Spinal cord (tissue), 10 donors: Measurements from ENCODE around the gene DNMBP. TPM values are rescaled to one million over a fixed set of nuclear protein-coding genes. Genes with fewer than 3 reads are reported as not detected.

Experiments used
- DNase-seq, 6 donors: peaks; one replicate each; pipeline versions ENCODE4 v3.0.0 to v3.0.0-alpha.2; 2013 to 2015; ENCODE audit warnings: low spot score in 6 of 6, low read depth in 4 of 6
- H3K27ac ChIP-seq: one replicate; pipeline ENCODE4 v1.5.1; 2013; ENCODE audit warnings: low read depth, low read length, control low read depth
- H3K27me3 ChIP-seq: one replicate; pipeline ENCODE4 v1.6.1; 2013; ENCODE audit warnings: low read length; ENCODE audit not compliant: control insufficient read depth, insufficient read depth
- H3K36me3 ChIP-seq: one replicate; pipeline ENCODE4 v1.6.1; 2013; ENCODE audit warnings: low read length; ENCODE audit not compliant: control insufficient read depth, insufficient read depth
- H3K4me1 ChIP-seq: one replicate; pipeline ENCODE4 v1.6.1; 2013; ENCODE audit warnings: low read length; ENCODE audit not compliant: control insufficient read depth, insufficient read depth
- H3K4me3 ChIP-seq: one replicate; pipeline ENCODE4 v1.5.1; 2013; ENCODE audit warnings: low read depth, low read length, control low read depth
- H3K9me3 ChIP-seq: one replicate; pipeline ENCODE4 v1.6.1; 2013; ENCODE audit warnings: low read length; ENCODE audit not compliant: control insufficient read depth, insufficient read depth
- WGBS: methylation state at CpG from one replicate; pipeline ENCODE4 v1.1.5; 2013; ENCODE audit warnings: missing lambda C conversion rate; ENCODE audit not compliant: insufficient coverage; 5-methylcytosine and 5-hydroxymethylcytosine counted together
- polyA plus RNA-seq, 2 donors: library from polyadenylated mRNA; unstranded; fragments of 120-200 nt; gene quantifications; one replicate each; pipeline ENCODE4 v1.2.1, GENCODE V29; 2013; ENCODE audit not compliant: insufficient read length in 2 of 2
- total RNA-seq, 2 donors: library from RNA; depleted of rRNA in 1 of 2; stranded (reverse); fragments of 120-200 nt in 1 of 2; fragments of >200 nt in 1 of 2; gene quantifications; one replicate each; pipeline versions ENCODE4 v1.2.3 to v1.2.4, GENCODE V29; 2013 to 2014
- donor health status: healthy.

DNMBP gene
- total and polyA plus RNA-seq, 4 donors: 10.8 to 18.0 (median 13.0) TPM

DNA sequence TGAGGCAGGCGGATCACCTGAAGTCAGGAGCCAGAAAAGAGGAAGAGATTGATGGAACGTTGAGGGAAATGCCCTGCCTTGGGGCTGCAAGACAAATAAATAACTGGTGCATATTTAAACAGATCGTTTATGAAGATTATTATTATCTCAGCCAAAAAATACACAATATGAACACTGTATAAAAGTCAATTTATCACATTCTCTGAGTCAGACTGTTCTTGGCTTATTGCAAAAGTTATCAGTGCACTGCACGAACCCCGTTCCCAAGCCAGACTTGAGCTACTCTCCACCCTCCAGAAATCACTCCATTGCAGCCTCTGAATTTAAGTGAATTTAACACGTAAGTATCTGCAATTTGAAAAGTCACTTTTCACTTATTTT is 1.6 kb downstream of the DNMBP start:
- H3K4me1 ChIP-seq: peaks cover 10% of the 10 kb centered on the region
- no peaks in the 10 kb centered on the region for H3K9me3 ChIP-seq
- no peak for DNase-seq
- 48% methylated on average over 2 of the region's 6 CpGs for WGBS
- peak overlapping the region; percentile 77 for H3K4me3 ChIP-seq
- H3K27ac ChIP-seq: no peak overlapping the region
- no peaks in the 10 kb centered on the region for H3K36me3 ChIP-seq
- H3K27me3 ChIP-seq: no peaks in the 10 kb centered on the region

DNA sequence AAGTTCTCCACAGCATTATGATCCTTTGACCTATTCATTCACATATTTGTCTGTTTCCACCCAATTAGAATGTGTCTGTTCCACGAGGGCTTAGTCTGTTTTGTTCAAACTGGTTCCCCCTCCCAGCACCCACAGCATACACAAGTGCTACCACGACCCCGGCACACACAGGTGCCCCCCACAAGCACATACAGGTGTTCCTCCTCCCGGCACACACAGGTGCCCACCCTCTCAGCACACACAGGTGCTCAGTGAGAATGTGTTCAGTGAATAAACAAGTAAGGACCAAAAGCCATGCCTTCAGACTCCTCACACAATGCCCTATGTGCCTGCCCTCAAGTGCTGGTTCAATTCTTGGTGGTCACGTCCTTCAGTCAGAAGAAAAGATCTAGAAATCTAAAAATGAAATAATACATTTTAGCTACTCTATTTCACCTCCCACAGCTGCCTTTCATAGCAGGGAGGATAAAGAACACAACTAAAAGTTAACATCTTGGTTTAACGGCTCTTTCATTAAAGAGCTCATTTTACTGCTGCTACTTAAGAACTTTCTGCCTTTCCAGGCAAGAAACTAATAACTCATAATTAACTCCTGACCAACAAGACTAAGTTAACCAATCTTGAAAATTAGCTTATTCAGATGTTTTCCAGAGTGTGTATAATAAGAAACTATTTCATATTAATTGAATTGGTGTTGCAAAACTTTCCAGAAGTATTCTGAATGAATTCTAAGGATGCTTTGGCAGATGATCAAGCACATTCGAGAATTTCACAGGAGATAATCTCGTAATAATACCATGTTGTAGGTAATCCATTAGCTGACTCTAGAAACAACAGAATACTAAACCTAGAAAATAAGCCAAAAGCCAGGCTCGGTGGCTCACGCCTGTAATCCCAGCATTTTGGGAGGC is 2.3 kb downstream of the DNMBP start:
- Histone ChIP-seq H3K4me3 (no peak overlapping the region), H3K36me3 (no peaks in the 10 kb centered on the region), H3K4me1 (peaks cover 10% of the 10 kb centered on the region), H3K27me3 (no peaks in the 10 kb centered on the region), H3K27ac (no peak overlapping the region), H3K9me3 (no peaks in the 10 kb centered on the region)
- no peak for DNase-seq
- WGBS: 85% methylated on average over 5 of the region's 10 CpGs

- Histone ChIP-seq H3K9me3 (no peaks in the 10 kb centered on the region), H3K27ac (no peak overlapping the region), H3K4me3 (no peak overlapping the region), H3K36me3 (no peaks in the 10 kb centered on the region), H3K4me1 (peaks cover 10% of the 10 kb centered on the region), H3K27me3 (no peaks in the 10 kb centered on the region)
- WGBS: 45% methylated on average over 1 of the region's 4 CpGs
- DNase-seq: no peak
Observed at GRCh38 chr10:100006243-100006886, 3.4 kb downstream of the DNMBP start.

GRCh38 chr10:100004805-100005510 is 4.8 kb downstream of the DNMBP start:
- Histone ChIP-seq H3K9me3 (no peaks in the 10 kb centered on the region), H3K4me1 (peaks cover 10% of the 10 kb centered on the region), H3K4me3 (no peak overlapping the region), H3K36me3 (no peaks in the 10 kb centered on the region), H3K27ac (no peak overlapping the region), H3K27me3 (no peaks in the 10 kb centered on the region)
- WGBS: 88% methylated on average over 3 of the region's 3 CpGs
- no peak for DNase-seq

GRCh38 chr10:100000109-100000644 is 9.6 kb downstream of the DNMBP start:
- H3K9me3 ChIP-seq: no peaks in the 10 kb centered on the region
- H3K27me3 ChIP-seq: no peaks in the 10 kb centered on the region
- H3K4me3 ChIP-seq: no peak overlapping the region
- no peak for DNase-seq
- H3K27ac ChIP-seq: no peak overlapping the region
- H3K4me1 ChIP-seq: no peaks in the 10 kb centered on the region
- 60% methylated on average over 1 of the region's 6 CpGs for WGBS
- no peaks in the 10 kb centered on the region for H3K36me3 ChIP-seq

DNA sequence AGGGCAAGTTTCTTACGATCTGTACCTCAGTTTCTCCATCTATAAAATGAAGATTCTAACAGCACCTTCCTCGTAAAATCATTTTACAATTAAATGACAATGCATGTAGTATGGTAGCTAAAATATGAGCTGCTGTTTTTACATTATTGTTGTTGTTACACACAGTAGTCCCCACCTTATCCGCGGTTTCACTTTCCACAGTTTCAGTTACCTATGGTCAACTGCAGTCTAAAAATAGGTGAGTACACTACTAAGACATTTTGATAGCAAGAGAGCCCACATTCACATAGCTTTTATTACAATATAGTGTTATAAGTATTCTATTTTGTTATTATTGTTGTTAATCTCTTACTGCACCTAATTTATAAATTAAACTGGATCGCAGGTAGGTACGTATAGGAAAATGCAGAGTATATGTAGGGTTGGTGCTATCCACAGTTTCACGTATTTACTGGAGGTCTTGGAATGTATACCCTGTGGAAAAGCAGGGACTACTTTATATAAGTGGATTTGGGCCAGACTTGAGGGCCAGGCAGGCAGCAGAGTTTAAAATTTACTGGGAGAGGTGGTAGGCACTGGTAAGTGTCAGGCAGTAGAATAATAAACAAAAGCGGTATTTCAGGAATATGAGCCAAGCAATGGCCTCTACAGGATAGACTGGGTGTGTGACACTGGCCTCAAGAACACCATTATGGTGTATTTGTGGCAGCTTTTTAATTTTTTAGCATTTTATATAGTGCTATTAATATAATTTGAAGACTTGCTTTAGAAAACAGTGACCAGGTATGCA is 10.2 kb downstream of the DNMBP start:
- no peaks in the 10 kb centered on the region for H3K9me3 ChIP-seq
- H3K27ac ChIP-seq: no peak overlapping the region
- no peak overlapping the region for H3K4me3 ChIP-seq
- H3K27me3 ChIP-seq: no peaks in the 10 kb centered on the region
- no peaks in the 10 kb centered on the region for H3K36me3 ChIP-seq
- 97% methylated on average over 4 of the region's 8 CpGs for WGBS
- no peak for DNase-seq
- no peaks in the 10 kb centered on the region for H3K4me1 ChIP-seq

DNA sequence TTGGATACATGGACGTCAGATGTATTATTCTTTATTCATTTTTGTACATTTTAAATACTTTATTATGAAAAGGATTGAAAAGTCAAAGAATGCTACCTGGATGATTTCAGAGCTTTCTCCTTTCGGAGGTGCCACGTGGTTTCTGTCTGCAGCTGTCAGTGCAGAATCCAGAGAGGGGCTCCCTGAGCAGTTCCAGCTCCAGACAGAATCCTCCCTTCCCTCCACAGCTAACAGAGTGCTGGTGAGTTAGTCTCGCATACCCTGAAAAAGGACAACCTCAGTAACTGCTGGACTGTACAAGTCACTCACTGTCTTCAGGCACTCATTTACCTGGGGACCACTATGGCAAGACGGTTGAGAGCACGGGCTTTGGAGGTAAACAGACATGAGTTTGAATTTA is 10.9 kb downstream of the DNMBP start:
- Histone ChIP-seq H3K4me3 (no peak overlapping the region), H3K9me3 (no peaks in the 10 kb centered on the region), H3K27ac (no peak overlapping the region), H3K36me3 (no peaks in the 10 kb centered on the region), H3K4me1 (no peaks in the 10 kb centered on the region), H3K27me3 (no peaks in the 10 kb centered on the region)
- DNase-seq: no peak
- 85% methylated on average over 3 of the region's 6 CpGs for WGBS

DNA sequence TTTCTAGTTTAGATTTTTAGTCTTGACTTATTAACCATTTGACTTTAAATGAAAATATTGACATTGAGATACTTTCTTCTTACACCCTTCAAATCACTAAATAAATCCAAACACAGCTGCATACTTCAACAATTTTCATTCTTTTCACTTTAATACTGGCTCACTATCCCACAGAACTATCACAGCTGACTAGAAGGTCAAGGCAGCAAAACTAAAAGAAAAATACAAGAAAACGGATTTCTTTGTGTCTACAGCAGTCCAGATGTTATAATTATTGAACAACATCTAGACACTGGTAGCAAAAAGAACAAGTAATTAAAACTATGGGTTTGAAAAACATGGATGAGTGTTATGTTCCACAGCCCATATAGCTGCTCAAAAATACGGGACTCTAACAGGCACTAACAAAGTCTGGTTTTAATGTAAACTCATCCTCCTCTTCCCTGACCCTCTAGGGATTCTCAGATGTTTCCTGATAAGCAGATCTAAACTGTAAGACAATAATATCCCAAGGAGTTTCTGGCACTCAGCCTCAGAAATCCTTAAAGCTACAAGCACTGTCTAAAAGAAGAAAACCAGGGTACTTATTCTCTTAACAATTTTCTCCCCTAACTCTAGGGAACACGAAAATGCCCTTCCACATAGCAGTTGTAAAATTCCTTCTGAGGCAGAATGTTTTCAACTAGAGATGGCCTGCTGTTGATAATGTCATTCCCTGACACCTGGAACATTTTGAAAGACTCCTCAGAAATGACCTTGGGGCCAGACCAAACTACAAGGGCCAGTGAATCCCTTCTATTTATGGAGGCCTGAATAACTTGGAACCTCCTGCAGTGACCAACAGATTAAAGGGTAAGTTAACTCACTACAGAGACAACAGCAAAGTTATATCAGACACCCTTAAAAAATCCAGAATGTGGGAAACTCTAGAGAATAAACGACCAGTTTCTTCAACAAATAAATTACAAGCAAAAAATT is 12.8 kb downstream of the DNMBP start:
- Histone ChIP-seq H3K4me3 (no peak overlapping the region), H3K36me3 (no peaks in the 10 kb centered on the region), H3K4me1 (no peaks in the 10 kb centered on the region), H3K9me3 (no peaks in the 10 kb centered on the region), H3K27me3 (no peaks in the 10 kb centered on the region), H3K27ac (peak overlapping the region; percentile 45)
- WGBS: no CpG with 5 or more reads among the region's 4 CpGs
- peak in 2 of 6 donors; percentile 43 to 73 for DNase-seq
